Mesothelial cell of epicardium (in vitro differentiated cells): ENCODE data around the gene COL5A1. TPM values are rescaled to one million over a fixed set of nuclear protein-coding genes. Genes with fewer than 3 reads are reported as not detected.

ENCODE experiments used
- DNase-seq, 2 experiments: peaks; one replicate each; pipeline ENCODE4 v3.0.0; 2021; ENCODE audit warnings: low spot score in 2 of 2; ENCODE audit not compliant: unreplicated experiment in 2 of 2
- H3K27ac Mint-ChIP-seq: 2 replicates; pipeline ENCODE4 v1.8.0; 2021; ENCODE audit warnings: mixed read lengths
- H3K27me3 Mint-ChIP-seq: 2 replicates; pipeline ENCODE4 v1.8.0; 2021; ENCODE audit warnings: low read depth, mixed read lengths
- H3K36me3 Mint-ChIP-seq: 2 replicates; pipeline ENCODE4 v1.8.0; 2021; ENCODE audit warnings: mixed read lengths
- H3K4me1 Mint-ChIP-seq: 2 replicates; pipeline ENCODE4 v1.8.0; 2021; ENCODE audit warnings: mixed read lengths
- H3K4me3 Mint-ChIP-seq: 2 replicates; pipeline ENCODE4 v1.8.0; 2021; ENCODE audit warnings: mild to moderate bottlenecking, moderate library complexity, mixed read lengths
- H3K9me3 Mint-ChIP-seq: 2 replicates; pipeline ENCODE4 v1.8.0; 2021; ENCODE audit warnings: mixed read lengths
- CTCF ChIP-seq: fragments of 200-600 bp; sonication (generic); IDR thresholded peaks from one replicate; pipeline ENCODE4 v1.5.0; 2021; ENCODE audit warnings: antibody characterized with exemption; ENCODE audit not compliant: unreplicated experiment
- total RNA-seq: library from RNA; stranded (reverse); gene quantifications from 3 replicates; pipeline ENCODE4 v1.2.1, GENCODE V29; 2021

COL5A1 gene
- total RNA-seq, 1 donor from 2014 or later, result 605 TPM

- peaks cover 29% of the 10 kb centered on the region for H3K36me3 Mint-ChIP-seq
- no peaks in the 10 kb centered on the region for H3K27me3 Mint-ChIP-seq
- H3K27ac Mint-ChIP-seq, result no peak overlapping the region
- no peaks in the 10 kb centered on the region for H3K4me1 Mint-ChIP-seq
- no peak for DNase-seq
- no peaks in the 10 kb centered on the region for H3K9me3 Mint-ChIP-seq
- H3K4me3 Mint-ChIP-seq, result no peak overlapping the region
- no peak for TF ChIP-seq CTCF
Observed at GRCh38 chr9:134841180-134841904, 199.7 kb downstream of the COL5A1 start.

DNA sequence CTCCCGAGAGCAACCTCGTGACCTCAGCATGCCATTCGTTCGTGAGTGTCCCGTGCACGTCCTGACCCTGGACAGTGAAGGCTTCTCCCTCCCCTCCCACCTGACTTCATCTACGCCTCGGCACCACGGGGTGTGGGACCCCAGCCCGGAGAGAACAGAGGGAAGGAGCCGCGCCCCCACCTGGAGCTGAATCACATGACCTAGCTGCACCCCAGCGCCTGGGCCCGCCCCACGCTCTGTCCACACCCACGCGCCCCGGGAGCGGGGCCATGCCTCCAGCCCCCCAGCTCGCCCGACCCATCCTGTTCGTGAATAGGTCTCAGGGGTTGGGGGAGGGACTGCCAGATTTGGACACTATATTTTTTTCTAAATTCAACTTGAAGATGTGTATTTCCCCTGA lies 200.7 kb downstream of the COL5A1 start:
- no peaks in the 10 kb centered on the region for H3K9me3 Mint-ChIP-seq
- no peak overlapping the region for H3K27ac Mint-ChIP-seq
- no peak overlapping the region for H3K4me3 Mint-ChIP-seq
- TF ChIP-seq CTCF, result no peak
- H3K27me3 Mint-ChIP-seq, result no peaks in the 10 kb centered on the region
- no peak for DNase-seq
- peaks cover 23% of the 10 kb centered on the region for H3K36me3 Mint-ChIP-seq
- H3K4me1 Mint-ChIP-seq, result no peaks in the 10 kb centered on the region

DNA sequence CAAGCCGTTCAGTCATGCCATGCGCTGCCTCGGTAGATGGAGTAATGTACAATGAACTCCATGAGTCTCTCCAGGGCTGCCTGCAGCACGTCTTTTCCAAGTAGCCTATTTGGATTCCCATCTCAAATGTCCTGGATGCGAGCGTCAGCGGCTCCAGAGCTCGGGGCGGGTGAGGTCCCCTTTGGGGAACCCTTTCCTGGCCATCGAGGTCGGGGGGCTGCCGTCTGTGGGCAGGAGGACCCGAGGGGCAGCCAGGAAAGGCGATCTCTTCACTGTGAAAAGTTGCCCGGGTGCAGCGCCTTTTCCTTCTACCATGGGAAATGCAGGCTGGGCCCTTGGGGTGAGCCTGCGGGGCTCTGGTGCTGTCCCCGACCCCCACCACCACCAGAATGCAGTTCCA lies 202.1 kb downstream of the COL5A1 start:
- no peak overlapping the region for H3K4me3 Mint-ChIP-seq
- no peaks in the 10 kb centered on the region for H3K27me3 Mint-ChIP-seq
- no peak overlapping the region for H3K27ac Mint-ChIP-seq

DNA sequence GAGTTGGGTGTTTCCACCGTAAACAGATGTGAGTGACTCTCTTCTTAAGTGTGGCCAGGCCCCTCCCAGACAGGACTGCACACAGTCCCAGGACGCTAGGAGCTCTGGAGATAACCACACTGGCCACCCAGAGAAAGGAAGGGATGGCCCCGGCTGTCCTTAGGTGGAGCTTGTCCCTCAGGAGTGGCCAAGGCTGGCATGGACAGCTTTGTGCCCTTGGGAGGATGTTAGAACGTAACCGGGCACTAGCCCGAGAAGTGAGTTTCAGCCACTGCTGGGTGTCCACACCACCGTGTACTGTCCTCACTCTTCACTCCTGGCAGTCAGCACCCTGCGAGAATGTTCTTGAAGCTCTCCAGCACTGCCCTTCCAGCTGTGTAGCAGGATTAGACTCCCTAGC lies 203.2 kb downstream of the COL5A1 start:
- no peak overlapping the region for H3K27ac Mint-ChIP-seq
- H3K27me3 Mint-ChIP-seq, result no peaks in the 10 kb centered on the region
- H3K9me3 Mint-ChIP-seq, result no peaks in the 10 kb centered on the region
- DNase-seq, result no peak
- no peak for TF ChIP-seq CTCF
- no peak overlapping the region for H3K4me3 Mint-ChIP-seq
- H3K36me3 Mint-ChIP-seq, result peaks cover 18% of the 10 kb centered on the region
- H3K4me1 Mint-ChIP-seq, result no peaks in the 10 kb centered on the region

More for the DNA sequence above, 202.1 kb downstream of the COL5A1 start:
- no peak for TF ChIP-seq CTCF
- Mint-ChIP-seq H3K4me1 (no peaks in the 10 kb centered on the region), H3K9me3 (no peaks in the 10 kb centered on the region), H3K36me3 (peaks cover 18% of the 10 kb centered on the region)
- no peak for DNase-seq

- H3K4me3 Mint-ChIP-seq, result no peak overlapping the region
- DNase-seq, result no peak
- H3K27ac Mint-ChIP-seq, result no peak overlapping the region
- no peaks in the 10 kb centered on the region for H3K27me3 Mint-ChIP-seq
- no peak for TF ChIP-seq CTCF
- H3K4me1 Mint-ChIP-seq, result no peaks in the 10 kb centered on the region
- H3K36me3 Mint-ChIP-seq, result peaks cover 18% of the 10 kb centered on the region
- H3K9me3 Mint-ChIP-seq, result no peaks in the 10 kb centered on the region
Observed at GRCh38 chr9:134846187-134846586, 204.6 kb downstream of the COL5A1 start.
